ENCODE measurements around the gene CRYZL1.

- TF ChIP-seq CTCF (IDR thresholded peaks at IDR 0.05): no peak
- TF ChIP-seq POLR2A (IDR thresholded peaks at IDR 0.05): no peak
Measured at GRCh38 chr21:33648555-33648954, 7.0 kb upstream of the CRYZL1 start.

Data from lower leg skin (tissue), 3 donors.